ENCODE measurements around the gene EZH2. TPM values are rescaled to one million over a fixed set of nuclear protein-coding genes. Genes with fewer than 3 reads are reported as not detected.

Gene EZH2
- total and polyA plus RNA-seq, 9 donors, result 2.5 to 5.6 (median 4.0) TPM

DNA sequence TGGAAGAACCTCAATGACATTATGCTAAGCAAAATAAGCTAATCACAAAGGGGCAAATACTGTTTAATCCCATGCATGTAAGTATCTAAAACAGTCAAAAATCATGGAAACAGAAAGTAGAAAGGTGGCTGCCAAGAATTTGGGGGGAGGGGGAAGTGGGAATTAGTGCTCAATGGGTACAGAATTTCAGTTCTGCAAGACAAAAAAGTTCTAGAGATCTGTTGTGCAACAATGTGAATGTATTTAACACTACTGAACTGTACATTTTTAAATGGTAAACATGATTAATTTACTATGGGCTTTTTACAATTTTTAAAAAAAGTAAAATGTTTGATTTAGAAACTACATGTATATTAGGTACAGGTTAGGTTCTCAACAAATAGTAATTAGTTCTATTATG lies 11.9 kb downstream of the EZH2 start:
- no peak for DNase-seq
- TF ChIP-seq EP300 (IDR thresholded peaks at IDR 0.05) (no peak), CTCF (IDR thresholded peaks at IDR 0.05) (no peak), POLR2A (IDR thresholded peaks at IDR 0.05) (no peak)
- Histone ChIP-seq H3K4me1 (ENCODE audit: insufficient read depth) (no peaks in the 10 kb centered on the region), H3K27ac (no peak overlapping the region), H3K36me3 (no peaks in the 10 kb centered on the region), H3K9me3 (no peaks in the 10 kb centered on the region), H3K4me3 (no peak overlapping the region), H3K27me3 (no peaks in the 10 kb centered on the region)
- intact Hi-C loops (cut with DNase I), result no loop called here

DNA sequence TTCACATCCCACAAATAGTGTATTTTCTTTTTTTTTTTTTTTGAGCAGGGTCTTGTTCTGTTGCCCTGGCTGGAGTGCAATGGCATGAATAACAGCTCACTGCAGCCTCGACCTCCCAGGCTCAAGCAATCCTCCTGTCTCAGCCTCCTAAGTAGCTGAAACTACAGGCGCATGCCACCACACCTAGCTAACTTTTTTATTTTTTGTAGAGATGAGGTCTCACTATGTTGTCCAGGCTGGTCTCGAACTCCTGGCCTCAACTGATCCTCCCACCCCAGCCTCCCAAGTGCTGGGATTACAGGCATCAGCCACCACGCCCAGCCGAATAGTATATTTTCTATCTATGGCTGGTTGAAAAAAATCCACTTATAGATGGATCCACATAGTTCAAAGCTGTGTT lies 12.5 kb downstream of the EZH2 start:
- no peaks in the 10 kb centered on the region for H3K36me3 ChIP-seq
- no peaks in the 10 kb centered on the region for H3K9me3 ChIP-seq
- H3K27me3 ChIP-seq, result no peaks in the 10 kb centered on the region
- no peak overlapping the region for H3K27ac ChIP-seq
- no peaks in the 10 kb centered on the region for H3K4me1 ChIP-seq (ENCODE audit: insufficient read depth)
- DNase-seq, result no peak
- WGBS, 3 donors, result 87 to 97% (median 96%) methylated on average over 5 of the region's 5 CpGs
- intact Hi-C loops (cut with DNase I), result no loop called here
- TF ChIP-seq CTCF (IDR thresholded peaks at IDR 0.05) (no peak), EP300 (IDR thresholded peaks at IDR 0.05) (no peak), POLR2A (IDR thresholded peaks at IDR 0.05) (no peak)
- H3K4me3 ChIP-seq, result no peak overlapping the region

GRCh38 chr7:148871030-148871429 lies 13.1 kb downstream of the EZH2 start:
- H3K4me3 ChIP-seq, result no peak overlapping the region
- no peaks in the 10 kb centered on the region for H3K36me3 ChIP-seq
- intact Hi-C loops (cut with DNase I), result no loop called here
- no peaks in the 10 kb centered on the region for H3K9me3 ChIP-seq
- no peaks in the 10 kb centered on the region for H3K4me1 ChIP-seq (ENCODE audit: insufficient read depth)
- no peak overlapping the region for H3K27ac ChIP-seq
- whole genome bisulfite sequencing, 3 donors, result 88 to 91% (median 90%) methylated on average over 3 of the region's 3 CpGs
- DNase-seq, result no peak
- H3K27me3 ChIP-seq, result no peaks in the 10 kb centered on the region
- TF ChIP-seq POLR2A (IDR thresholded peaks at IDR 0.05), result no peak
- TF ChIP-seq CTCF (IDR thresholded peaks at IDR 0.05), result no peak
- no peak for TF ChIP-seq EP300 (IDR thresholded peaks at IDR 0.05)

DNA sequence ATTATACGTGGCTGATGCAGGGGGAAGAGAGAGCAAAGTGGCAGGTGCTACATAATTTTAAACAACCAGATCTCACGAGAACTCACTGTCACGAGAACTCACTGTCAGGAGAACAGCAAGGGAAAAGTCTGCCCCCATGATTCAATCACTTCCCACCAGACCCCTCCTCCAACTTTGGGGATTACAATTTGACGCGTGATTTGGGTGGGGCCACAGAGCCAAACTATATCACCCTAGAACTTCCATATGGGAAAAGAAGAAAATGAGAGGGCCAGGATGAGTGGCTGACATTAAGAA lies 15.8 kb downstream of the EZH2 start:
- no peaks in the 10 kb centered on the region for H3K36me3 ChIP-seq
- H3K4me1 ChIP-seq (ENCODE audit: insufficient read depth), result no peaks in the 10 kb centered on the region
- no peak overlapping the region for H3K4me3 ChIP-seq
- 70 to 76% (median 73%) methylated on average over 5 of the region's 5 CpGs for WGBS, 3 donors
- no peaks in the 10 kb centered on the region for H3K27me3 ChIP-seq
- H3K9me3 ChIP-seq, result no peaks in the 10 kb centered on the region
- no peak for DNase-seq
- H3K27ac ChIP-seq, result no peak overlapping the region
- intact Hi-C loops (cut with DNase I), result no loop called here
- TF ChIP-seq POLR2A (IDR thresholded peaks at IDR 0.05), result no peak
- TF ChIP-seq CTCF (IDR thresholded peaks at IDR 0.05), result no peak
- no peak for TF ChIP-seq EP300 (IDR thresholded peaks at IDR 0.05)

Measured in ovary (tissue), 9 donors.